Transverse colon (tissue), 3 donors: ENCODE results near the gene LGALS8.

Experiments
- CTCF ChIP-seq, 5 experiments: fragments of 200-600 bp in 3 of 5; fragments of 450-650 bp in 2 of 5; sonication (generic) in 3 of 5; IDR thresholded peaks; 1 replicate in 2 of 5; 2 replicates in 3 of 5; pipeline ENCODE4 v1.5.1; 2016 to 2017; ENCODE audit warnings: antibody characterized with exemption in 5 of 5, inconsistent platforms in 3 of 5, mild to moderate bottlenecking in 2 of 5, moderate library complexity in 1 of 5
- EP300 ChIP-seq: sonication (generic); formaldehyde crosslinking; IDR thresholded peaks from one replicate; pipeline ENCODE4 v1.6.1; 2017; ENCODE audit warnings: antibody characterized with exemption, low read depth
- POLR2A ChIP-seq: fragments of 450-650 bp; IDR thresholded peaks from one replicate; pipeline ENCODE4 v1.6.1; 2016; ENCODE audit warnings: antibody characterized with exemption, mild to moderate bottlenecking, moderate library complexity

GRCh38 chr1:236589531-236589930 is 65.7 kb downstream of the LGALS8 start:
- TF ChIP-seq POLR2A (no peak), CTCF (IDR thresholded peaks at IDR 0.05) (no peak), EP300 (no peak)
